Measurements from ENCODE around the gene RNF222. TPM values are rescaled to one million over a fixed set of nuclear protein-coding genes. Genes with fewer than 3 reads are reported as not detected.

RNF222 gene
- total RNA-seq, 2 donors from 2014 or later = not detected

GRCh38 chr17:8439681-8440080 lies 42.1 kb upstream of the RNF222 start:
- H3K9ac ChIP-seq (ENCODE audit: extremely low read depth, low read length, poor library complexity, severe bottlenecking) = no peak overlapping the region
- no peak for TF ChIP-seq CTCF (conservative IDR thresholded peaks at IDR 0.05)
- Mint-ChIP-seq H3K36me3 (ENCODE audit: low read depth) (peaks cover 27% of the 10 kb centered on the region), H3K9me3 (no peaks in the 10 kb centered on the region), H3K4me1 (peaks cover 10% of the 10 kb centered on the region), H3K27me3 (ENCODE audit: insufficient read depth) (no peaks in the 10 kb centered on the region), H3K4me3 (no peak overlapping the region), H3K27ac (no peak overlapping the region)
- H3K27ac ChIP-seq (ENCODE audit: low read depth, low read length) = no peak overlapping the region
- no peak for DNase-seq
- WGBS, 2 experiments (ENCODE audit: insufficient coverage in 1 of 2, insufficient read length in 1 of 2) = 93 to 100% methylated on average over 3 of the region's 3 CpGs
- no peaks in the 10 kb centered on the region for H3K27me3 ChIP-seq (ENCODE audit: control insufficient read depth, insufficient read depth, low read length, poor library complexity, severe bottlenecking)
- no peaks in the 10 kb centered on the region for H3K9me3 ChIP-seq (ENCODE audit: control insufficient read depth, low read length)
- no peak overlapping the region for H3K4me3 ChIP-seq (ENCODE audit: low read length)
- H3K4me1 ChIP-seq (ENCODE audit: control insufficient read depth, insufficient read depth, low read length) = no peaks in the 10 kb centered on the region
- peaks cover 51% of the 10 kb centered on the region for H3K36me3 ChIP-seq (ENCODE audit: control insufficient read depth, insufficient read depth, low read length)

- no peak for TF ChIP-seq CTCF (conservative IDR thresholded peaks at IDR 0.05)
- Histone ChIP-seq H3K9ac (ENCODE audit: extremely low read depth, low read length, poor library complexity, severe bottlenecking) (no peak overlapping the region), H3K4me3 (ENCODE audit: low read length) (no peak overlapping the region), H3K27ac (ENCODE audit: low read depth, low read length) (no peak overlapping the region), H3K4me1 (ENCODE audit: control insufficient read depth, insufficient read depth, low read length) (no peaks in the 10 kb centered on the region), H3K36me3 (ENCODE audit: control insufficient read depth, insufficient read depth, low read length) (peaks cover 39% of the 10 kb centered on the region), H3K27me3 (ENCODE audit: control insufficient read depth, insufficient read depth, low read length, poor library complexity, severe bottlenecking) (no peaks in the 10 kb centered on the region), H3K9me3 (ENCODE audit: control insufficient read depth, low read length) (no peaks in the 10 kb centered on the region)
- no peaks in the 10 kb centered on the region for H3K27me3 Mint-ChIP-seq (ENCODE audit: insufficient read depth)
- peaks cover 22% of the 10 kb centered on the region for H3K36me3 Mint-ChIP-seq (ENCODE audit: low read depth)
- WGBS, 2 experiments (ENCODE audit: insufficient coverage in 1 of 2, insufficient read length in 1 of 2) = 100% methylated on average over 2 to 4 of the region's 5 CpGs
- no peak overlapping the region for H3K27ac Mint-ChIP-seq
- H3K4me3 Mint-ChIP-seq = no peak overlapping the region
- peaks cover 13% of the 10 kb centered on the region for H3K4me1 Mint-ChIP-seq
- H3K9me3 Mint-ChIP-seq = no peaks in the 10 kb centered on the region
- DNase-seq = no peak
Observed at GRCh38 chr17:8438441-8438840, 40.8 kb upstream of the RNF222 start.

- H3K27me3 Mint-ChIP-seq (ENCODE audit: insufficient read depth) = no peaks in the 10 kb centered on the region
- peak overlapping the region; percentile 93 for H3K4me3 Mint-ChIP-seq
- Histone ChIP-seq H3K9me3 (ENCODE audit: control insufficient read depth, low read length) (no peaks in the 10 kb centered on the region), H3K27ac (ENCODE audit: low read depth, low read length) (no peak overlapping the region), H3K36me3 (ENCODE audit: control insufficient read depth, insufficient read depth, low read length) (peaks cover 30% of the 10 kb centered on the region), H3K9ac (ENCODE audit: extremely low read depth, low read length, poor library complexity, severe bottlenecking) (peak overlapping the region; percentile 98), H3K4me1 (ENCODE audit: control insufficient read depth, insufficient read depth, low read length) (no peaks in the 10 kb centered on the region), H3K4me3 (ENCODE audit: low read length) (peak overlapping the region; percentile 98), H3K27me3 (ENCODE audit: control insufficient read depth, insufficient read depth, low read length, poor library complexity, severe bottlenecking) (no peaks in the 10 kb centered on the region)
- H3K4me1 Mint-ChIP-seq = peaks cover 23% of the 10 kb centered on the region
- DNase-seq = no peak
- H3K36me3 Mint-ChIP-seq (ENCODE audit: low read depth) = peaks cover 19% of the 10 kb centered on the region
- 15 to 30% methylated on average over 4 to 5 of the region's 5 CpGs for WGBS, 2 experiments (ENCODE audit: insufficient coverage in 1 of 2, insufficient read length in 1 of 2)
- no peak for TF ChIP-seq CTCF (conservative IDR thresholded peaks at IDR 0.05)
- H3K9me3 Mint-ChIP-seq = no peaks in the 10 kb centered on the region
- peak overlapping the region; percentile 98 for H3K27ac Mint-ChIP-seq
Observed at GRCh38 chr17:8436844-8437171, 39.2 kb upstream of the RNF222 start.
